ENCODE measurements around the gene FARSA. TPM values are rescaled to one million over a fixed set of nuclear protein-coding genes. Genes with fewer than 3 reads are reported as not detected.

FARSA gene
- total and polyA plus RNA-seq, 2 of the 8 experiments (the other 6 are each of a cell fraction or from before 2014, with no cell fraction given): 61.0 to 103 TPM

GRCh38 chr19:12937927-12938778, 4.6 kb upstream of the FARSA start, which contains the start of gene CALR (continued):
- TF ChIP-seq HDAC2 (IDR thresholded peaks at IDR 0.05; ENCODE audit: borderline replicate concordance in 1 of 2, low read depth in 2 of 2, low read length in 2 of 2): peak; percentile 98 to 100
- no peak for TF ChIP-seq POU5F1 (IDR thresholded peaks at IDR 0.05; ENCODE audit: low read depth, low read length)
- no peak for TF ChIP-seq BRCA1 (IDR thresholded peaks at IDR 0.05; ENCODE audit: low read depth, low read length)
- peak; percentile 83 for TF ChIP-seq SP2 (IDR thresholded peaks at IDR 0.05; ENCODE audit: low read length)
- TF ChIP-seq POLR2A (IDR thresholded peaks at IDR 0.05; ENCODE audit: control extremely low read depth in 1 of 2, low read depth in 2 of 2, low read length in 2 of 2): peak; percentile 98 to 99
- no peak for TF ChIP-seq EP300 (IDR thresholded peaks at IDR 0.05; ENCODE audit: borderline replicate concordance in 1 of 2, low read depth in 2 of 2, low read length in 2 of 2)
- no peak for TF ChIP-seq ZNF274 (IDR thresholded peaks at IDR 0.05; ENCODE audit: borderline replicate concordance, extremely low read depth, low read length)
- TF ChIP-seq TBP (IDR thresholded peaks at IDR 0.05; ENCODE audit: low read depth, low read length): peak; percentile 97
- peak; percentile 63; the same call in 1 of the 2 replicates for TF ChIP-seq SUZ12 (IDR thresholded peaks at IDR 0.05; ENCODE audit: low read length)
- no peak for TF ChIP-seq RAD21 (IDR thresholded peaks at IDR 0.05 in 1 of 2, conservative IDR thresholded peaks at IDR 0.05 in 1 of 2; ENCODE audit: low read depth in 2 of 2, low read length in 2 of 2)
- TF ChIP-seq TAF1 (IDR thresholded peaks at IDR 0.05; ENCODE audit: low read depth, low read length): peak; percentile 95
- TF ChIP-seq KDM1A (IDR thresholded peaks at IDR 0.05; ENCODE audit: borderline replicate concordance, low read length): peak; percentile 94
- peak; percentile 100 for TF ChIP-seq SP1 (IDR thresholded peaks at IDR 0.05; ENCODE audit: low read depth, low read length)
